GM21526 (cell line): Measurements from ENCODE around the gene RBBP8NL.

Experiments
- ATAC-seq: cut with Tn5 transposase; IDR thresholded peaks from one replicate; pipeline ENCODE4 v1.9.1; 2021; ENCODE audit warnings: moderate library complexity; ENCODE audit not compliant: unreplicated experiment, low FRiP score

RBBP8NL gene

GRCh38 chr20:62427172-62428001 is at the start of gene RBBP8NL:
Gene RBBP8NL, minus strand, starts transcription at chr20:62427539. Its CDS starts 7,892 bp downstream, at chr20:62419647.
- no peak for ATAC-seq

- no peak for ATAC-seq
Measured at GRCh38 chr20:62476056-62476838, 48.9 kb upstream of the RBBP8NL start.

GRCh38 chr20:62475772-62476055 is 48.4 kb upstream of the RBBP8NL start, which contains the start of gene GATA5:
Gene GATA5, minus strand, starts transcription at chr20:62475995. Its CDS starts 474 bp downstream, at chr20:62475521.
- no peak for ATAC-seq

GRCh38 chr20:62475027-62475771 is 47.9 kb upstream of the RBBP8NL start:
- ATAC-seq: no peak

- no peak for ATAC-seq
Measured at GRCh38 chr20:62474604-62475026, 47.3 kb upstream of the RBBP8NL start.

GRCh38 chr20:62473717-62474603 is 46.6 kb upstream of the RBBP8NL start:
- no peak for ATAC-seq

- ATAC-seq: no peak
Measured at GRCh38 chr20:62472941-62473585, 45.7 kb upstream of the RBBP8NL start.

GRCh38 chr20:62472138-62472940 is 45.0 kb upstream of the RBBP8NL start:
- no peak for ATAC-seq

- no peak for ATAC-seq
Measured at GRCh38 chr20:62470459-62470858, 43.1 kb upstream of the RBBP8NL start.

- no peak for ATAC-seq
Measured at GRCh38 chr20:62470001-62470400, 42.7 kb upstream of the RBBP8NL start.

- ATAC-seq: no peak
Measured at GRCh38 chr20:62469352-62469751, 42.0 kb upstream of the RBBP8NL start.

GRCh38 chr20:62466806-62467537 is 39.6 kb upstream of the RBBP8NL start:
- ATAC-seq: no peak

- no peak for ATAC-seq
Measured at GRCh38 chr20:62466072-62466760, 38.9 kb upstream of the RBBP8NL start.

GRCh38 chr20:62464990-62465389 is 37.7 kb upstream of the RBBP8NL start:
- ATAC-seq: no peak

GRCh38 chr20:62464425-62464770 is 37.1 kb upstream of the RBBP8NL start:
- ATAC-seq: no peak

- no peak for ATAC-seq
Measured at GRCh38 chr20:62463651-62464424, 36.5 kb upstream of the RBBP8NL start.
